DMS114 treated with DMSO at 0.1 percent for 48 hours (cell line): Measurements from ENCODE around the gene THBS3.
"Not testable (repeated sequence)": the region's sequence is repeated elsewhere in the genome, so short reads cannot be mapped to it uniquely, and the experiment has no call there.

Experiments used
- DNase-seq: peaks from one replicate; lab custom pipeline; 2025; ENCODE audit not compliant: unreplicated experiment; lab: John Stamatoyannopoulos, UW

THBS3 gene

GRCh38 chr1:155235375-155235774 is 27.7 kb upstream of the THBS3 start:
- not testable (repeated sequence) for DNase-seq

- not testable (repeated sequence) for DNase-seq
These were observed 25.8 kb upstream of the THBS3 start for GRCh38 chr1:155233502-155233901.

GRCh38 chr1:155232001-155232978 is 24.6 kb upstream of the THBS3 start:
- DNase-seq = not testable (repeated sequence)

- DNase-seq = not testable (repeated sequence)
These were observed 23.6 kb upstream of the THBS3 start for GRCh38 chr1:155231302-155231701.

- DNase-seq = no peak
These were observed 20.4 kb upstream of the THBS3 start for GRCh38 chr1:155228096-155228427.

- DNase-seq = peak; percentile 100
These were observed 19.8 kb upstream of the THBS3 start for GRCh38 chr1:155227261-155228095.

- DNase-seq = peak; percentile 70
These were observed 19.2 kb upstream of the THBS3 start for GRCh38 chr1:155226910-155227260.

- DNase-seq = peak; percentile 91
These were observed 18.7 kb upstream of the THBS3 start for GRCh38 chr1:155226188-155226909.

GRCh38 chr1:155225404-155225759 is 17.7 kb upstream of the THBS3 start:
- DNase-seq = not testable (repeated sequence)

- DNase-seq = no peak
These were observed 15.3 kb upstream of the THBS3 start for GRCh38 chr1:155223047-155223446.

GRCh38 chr1:155220211-155220965 is 12.7 kb upstream of the THBS3 start:
- not testable (repeated sequence) for DNase-seq

- DNase-seq = no peak
These were observed 11.9 kb upstream of the THBS3 start for GRCh38 chr1:155219592-155220031.

- DNase-seq = no peak
These were observed 11.3 kb upstream of the THBS3 start for GRCh38 chr1:155218854-155219591.

GRCh38 chr1:155214702-155215101 is 7.0 kb upstream of the THBS3 start:
- DNase-seq = not testable (repeated sequence)

GRCh38 chr1:155212051-155212440 is 4.3 kb upstream of the THBS3 start:
- not testable (repeated sequence) for DNase-seq

- DNase-seq = not testable (repeated sequence)
These were observed 3.8 kb upstream of the THBS3 start for GRCh38 chr1:155211381-155212050.

GRCh38 chr1:155210314-155211104 is 2.8 kb upstream of the THBS3 start:
- DNase-seq = no peak

- no peak for DNase-seq
These were observed 1.6 kb upstream of the THBS3 start for GRCh38 chr1:155209312-155209721.
